ENCODE data around the gene CAD. TPM values are rescaled to one million over a fixed set of nuclear protein-coding genes. Genes with fewer than 3 reads are reported as not detected.

CAD gene
- total RNA-seq, 1 donor from 2014 or later, result 65.8 TPM

GRCh38 chr2:27208486-27209050 lies 8.6 kb upstream of the CAD start:
- DNase-seq (ENCODE audit: low read depth), result no peak
- H3K4me3 ChIP-seq (ENCODE audit: low read depth, low read length), result no peak overlapping the region
- TF ChIP-seq CTCF (conservative IDR thresholded peaks at IDR 0.05; ENCODE audit: low read depth, low read length), result no peak

DNA sequence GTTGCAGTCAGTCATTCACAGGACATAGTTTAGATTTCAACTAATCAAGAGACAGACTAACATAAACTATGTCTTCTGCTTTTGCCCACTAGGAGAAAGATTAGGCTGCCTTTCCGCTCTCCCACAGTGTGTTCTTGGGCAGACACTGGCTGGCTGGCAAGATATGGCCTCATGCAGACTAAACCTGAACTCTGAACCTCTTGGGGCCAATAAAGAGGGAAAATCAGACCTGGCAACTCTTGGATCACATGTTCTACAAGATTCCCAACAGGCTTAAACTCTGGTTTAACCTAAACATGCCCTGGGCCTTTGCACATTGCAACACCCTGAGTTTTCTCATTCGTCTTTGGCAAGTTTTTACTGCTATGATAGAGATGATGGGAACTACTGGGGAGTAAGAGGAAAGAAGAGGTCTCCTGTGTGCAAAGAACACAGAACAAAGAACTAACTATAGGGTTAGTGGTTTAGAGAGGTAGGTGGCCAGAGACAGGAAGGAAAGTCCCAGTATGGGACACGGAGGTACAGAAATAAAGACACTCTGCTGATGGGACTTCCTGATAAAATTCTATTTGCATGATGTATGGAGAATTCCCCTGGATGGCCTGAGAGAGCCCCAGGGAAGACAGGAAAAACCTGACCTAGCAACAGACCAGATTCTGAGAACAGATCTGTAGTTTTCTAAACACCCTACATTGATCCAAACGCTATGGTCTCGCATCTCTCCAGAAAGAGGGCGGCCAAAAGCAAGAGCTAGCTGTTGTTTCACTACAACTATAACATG lies 7.4 kb upstream of the CAD start:
- TF ChIP-seq CTCF (conservative IDR thresholded peaks at IDR 0.05; ENCODE audit: low read depth, low read length), result no peak
- H3K4me3 ChIP-seq (ENCODE audit: low read depth, low read length), result no peak overlapping the region
- no peak for DNase-seq (ENCODE audit: low read depth)

DNA sequence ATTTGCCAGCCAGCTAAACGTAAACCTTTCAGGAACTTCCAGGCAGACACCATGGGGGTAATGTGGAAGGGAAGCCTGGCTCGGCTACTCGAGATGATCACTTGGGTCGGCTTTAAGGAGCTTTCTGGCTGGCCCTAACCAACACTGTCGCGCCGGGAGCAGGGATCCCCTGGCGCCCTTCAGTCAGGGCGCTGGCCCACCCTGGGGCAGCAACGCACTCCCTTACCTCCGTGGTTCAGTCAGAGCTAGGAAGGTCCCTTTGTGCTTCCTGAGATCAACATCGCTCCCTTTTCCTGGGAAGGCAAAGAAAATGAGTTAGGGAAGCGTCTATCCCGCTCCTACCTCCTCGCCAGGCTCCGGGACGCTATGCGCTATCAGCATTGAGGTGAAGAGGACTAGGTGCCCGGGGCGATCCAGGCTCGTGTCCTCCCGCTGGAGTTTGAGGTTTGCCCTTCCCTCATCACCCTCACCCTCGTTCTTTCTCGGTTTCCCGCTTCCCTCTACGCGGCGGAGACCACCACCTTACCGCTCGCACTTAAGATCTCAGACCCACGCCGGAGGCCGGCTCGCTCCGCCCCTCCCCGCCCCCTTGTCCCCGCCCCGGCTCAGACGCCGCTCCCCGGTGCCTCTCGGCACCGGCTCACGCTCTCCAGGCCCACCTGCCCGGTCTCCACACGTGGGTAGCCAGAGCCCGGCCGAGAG lies 5.8 kb upstream of the CAD start:
- H3K4me3 ChIP-seq (ENCODE audit: low read depth, low read length), result peak overlapping the region; percentile 93
- no peak for TF ChIP-seq CTCF (conservative IDR thresholded peaks at IDR 0.05; ENCODE audit: low read depth, low read length)
- DNase-seq (ENCODE audit: low read depth), result no peak

GRCh38 chr2:27211943-27212625 lies 5.1 kb upstream of the CAD start, which contains the start of the genes ATRAID and SLC5A6:
Gene ATRAID (plus strand): TSS chr2:27212041. CDS start chr2:27212369, 328 bp downstream.
Gene SLC5A6 (minus strand): TSS chr2:27212268. CDS start chr2:27207650, 4,618 bp downstream.
- DNase-seq (ENCODE audit: low read depth), result no peak
- TF ChIP-seq CTCF (conservative IDR thresholded peaks at IDR 0.05; ENCODE audit: low read depth, low read length), result no peak
- H3K4me3 ChIP-seq (ENCODE audit: low read depth, low read length), result peak within 1 kb of the TSS; percentile 93

- DNase-seq (ENCODE audit: low read depth), result no peak
- peak overlapping the region; percentile 93 for H3K4me3 ChIP-seq (ENCODE audit: low read depth, low read length)
- TF ChIP-seq CTCF (conservative IDR thresholded peaks at IDR 0.05; ENCODE audit: low read depth, low read length), result no peak
These were observed 4.3 kb upstream of the CAD start for GRCh38 chr2:27212626-27213471.

DNA sequence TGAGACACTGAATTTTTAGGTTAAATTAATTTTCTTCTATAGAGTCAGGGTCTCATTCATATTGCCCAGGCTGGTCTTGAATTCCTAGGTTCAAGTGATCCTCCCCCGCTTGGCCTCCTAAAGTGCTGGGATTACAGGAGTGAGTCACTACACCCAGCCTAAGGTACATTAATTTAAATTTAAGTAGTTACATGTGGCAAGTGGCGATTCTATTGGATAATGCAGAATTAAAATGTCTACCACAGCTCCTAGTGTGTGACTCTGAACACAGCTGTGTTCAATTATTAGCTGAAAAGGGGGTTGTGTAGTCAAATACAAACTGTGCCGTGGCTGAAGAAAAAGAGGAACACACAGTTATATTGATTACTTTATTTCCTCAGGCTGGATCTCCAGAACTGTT lies 2.2 kb upstream of the CAD start:
- TF ChIP-seq CTCF (conservative IDR thresholded peaks at IDR 0.05; ENCODE audit: low read depth, low read length), result no peak

More for the DNA sequence above, 2.2 kb upstream of the CAD start:
- DNase-seq (ENCODE audit: low read depth), result no peak
- H3K4me3 ChIP-seq (ENCODE audit: low read depth, low read length), result no peak overlapping the region

All from epithelial cell of proximal tubule (primary cell).